HepG2 (cell line): ENCODE measurements around the gene SMOC1. TPM values are rescaled to one million over a fixed set of nuclear protein-coding genes. Genes with fewer than 3 reads are reported as not detected.

Experiments
- CBX1 ChIP-seq: IDR thresholded peaks from one replicate; pipeline ENCODE4 v1.6.1; 2016; ENCODE audit warnings: antibody characterized with exemption, low read depth
- FOXM1 ChIP-seq: sonication (generic); formaldehyde crosslinking; IDR thresholded peaks from 2 replicates; pipeline ENCODE4 v1.5.0; 2020; ENCODE audit warnings: missing genetic modification reagents
- FOXP1 ChIP-seq, 2 experiments: fragments of 450-650 bp in 1 of 2; IDR thresholded peaks; 2 replicates each; pipeline ENCODE4 v1.6.1; 2017 to 2018; ENCODE audit warnings: antibody characterized with exemption in 1 of 2
- GFI1 ChIP-seq: sonication (generic); formaldehyde crosslinking; IDR thresholded peaks from 2 replicates; pipeline ENCODE4 v1.5.0; 2020; ENCODE audit warnings: missing genetic modification reagents, mild to moderate bottlenecking, borderline replicate concordance
- HOXA3 ChIP-seq: sonication (generic); formaldehyde crosslinking; IDR thresholded peaks from 2 replicates; pipeline ENCODE4 v1.5.0; 2020; ENCODE audit warnings: missing genetic modification reagents
- ISL2 ChIP-seq: sonication (generic); formaldehyde crosslinking; IDR thresholded peaks from 2 replicates; pipeline ENCODE4 v1.5.0; 2020; ENCODE audit warnings: missing genetic modification reagents
- SMC3 ChIP-seq: IDR thresholded peaks from 2 replicates; pipeline ENCODE4 v1.6.1; 2011; ENCODE audit warnings: low read length, improper control_type of control experiment
- TAF1 ChIP-seq: sonication (generic); formaldehyde crosslinking; IDR thresholded peaks from 2 replicates; pipeline ENCODE4 v1.4.0; 2020; ENCODE audit warnings: missing genetic modification reagents
- ZKSCAN8 ChIP-seq: IDR thresholded peaks from 2 replicates; pipeline ENCODE4 v1.6.1; 2016; ENCODE audit warnings: borderline replicate concordance, missing genetic modification reagents, missing compliant biosample characterization
- ZNF260 ChIP-seq: sonication (generic); formaldehyde crosslinking; IDR thresholded peaks from 2 replicates; pipeline ENCODE4 v1.4.0; 2020; ENCODE audit warnings: missing genetic modification reagents, low read depth, mild to moderate bottlenecking, borderline replicate concordance
- ZNF318 ChIP-seq: sonication (generic); formaldehyde crosslinking; IDR thresholded peaks from 2 replicates; pipeline ENCODE4 v1.4.0; 2020; ENCODE audit warnings: mild to moderate bottlenecking, missing genetic modification reagents
- ZNF451 ChIP-seq: sonication (generic); formaldehyde crosslinking; IDR thresholded peaks from 2 replicates; pipeline ENCODE4 v1.5.0; 2020; ENCODE audit warnings: mild to moderate bottlenecking, missing genetic modification reagents
- ZSCAN9 ChIP-seq: IDR thresholded peaks from 2 replicates; pipeline ENCODE4 v1.6.1; 2016; ENCODE audit warnings: borderline replicate concordance
- polyA plus RNA-seq, 8 experiments: library from polyadenylated mRNA; depleted of rRNA in 3 of 8; stranded (reverse) in 7 of 8; unstranded in 1 of 8; fragments of >200 nt; fragmentation: Illumina TruSeq in 4 of 8; extraction: Trizol in 4 of 8; gene quantifications; 2 replicates each; pipeline versions ENCODE4 v1.2.1 to v1.2.3, GENCODE V29; 2011 to 2016; ENCODE audit warnings: low read depth in 4 of 8, missing spikeins in 1 of 8, mixed read lengths in 1 of 8; ENCODE audit not compliant: insufficient read depth in 1 of 8
- total RNA-seq, 5 experiments: library from RNA; depleted of rRNA; stranded (reverse); fragments of >200 nt; fragmentation: Illumina TruSeq; extraction: Trizol; gene quantifications; 2 replicates each; pipeline ENCODE4 v1.2.3, GENCODE V29; 2016; ENCODE audit warnings: low read depth in 1 of 5
- TF ChIP-seq, protein P1 (sequence below): sonication (generic); formaldehyde crosslinking; IDR thresholded peaks from 2 replicates; pipeline ENCODE4 v1.4.0; 2020; ENCODE audit warnings: mild to moderate bottlenecking, missing genetic modification reagents, borderline replicate concordance

Gene SMOC1
- total and polyA plus RNA-seq, 2 of the 13 experiments (the other 11 are each of a cell fraction or from before 2014, with no cell fraction given) = 17.8 to 35.6 TPM

GRCh38 chr14:69887740-69888657, 8.8 kb downstream of the SMOC1 start (continued):
- TF ChIP-seq ZNF260 (no peak), SMC3 (peak; percentile 33; the same call in 1 of the 2 replicates), ZKSCAN8 (CRISPR knock-in tag) (peak; percentile 60; the same call in 1 of the 2 replicates), FOXM1 (CRISPR knock-in tag) (no peak), FOXP1 (IDR thresholded peaks at IDR 0.05) (no peak), FOXP1 (CRISPR knock-in tag; IDR thresholded peaks at IDR 0.05) (peak; percentile 75), TAF1 (peak; percentile 20; the same call in 1 of the 2 replicates), ZNF318 (CRISPR knock-in tag) (0 out of 2 replicates have a peak, but pooled peaks have one; percentile 66), HOXA3 (CRISPR knock-in tag) (peak; percentile 75; the same call in 1 of the 2 replicates), ZNF451 (CRISPR knock-in tag) (peak; percentile 73; the same call in 1 of the 2 replicates), ZSCAN9 (CRISPR knock-in tag) (0 out of 2 replicates have a peak, but pooled peaks have one; percentile 22), CBX1 (no peak), ISL2 (CRISPR knock-in tag) (peak; percentile 77), GFI1 (CRISPR knock-in tag) (peak; percentile 92)
- TF ChIP-seq, protein P1, sequence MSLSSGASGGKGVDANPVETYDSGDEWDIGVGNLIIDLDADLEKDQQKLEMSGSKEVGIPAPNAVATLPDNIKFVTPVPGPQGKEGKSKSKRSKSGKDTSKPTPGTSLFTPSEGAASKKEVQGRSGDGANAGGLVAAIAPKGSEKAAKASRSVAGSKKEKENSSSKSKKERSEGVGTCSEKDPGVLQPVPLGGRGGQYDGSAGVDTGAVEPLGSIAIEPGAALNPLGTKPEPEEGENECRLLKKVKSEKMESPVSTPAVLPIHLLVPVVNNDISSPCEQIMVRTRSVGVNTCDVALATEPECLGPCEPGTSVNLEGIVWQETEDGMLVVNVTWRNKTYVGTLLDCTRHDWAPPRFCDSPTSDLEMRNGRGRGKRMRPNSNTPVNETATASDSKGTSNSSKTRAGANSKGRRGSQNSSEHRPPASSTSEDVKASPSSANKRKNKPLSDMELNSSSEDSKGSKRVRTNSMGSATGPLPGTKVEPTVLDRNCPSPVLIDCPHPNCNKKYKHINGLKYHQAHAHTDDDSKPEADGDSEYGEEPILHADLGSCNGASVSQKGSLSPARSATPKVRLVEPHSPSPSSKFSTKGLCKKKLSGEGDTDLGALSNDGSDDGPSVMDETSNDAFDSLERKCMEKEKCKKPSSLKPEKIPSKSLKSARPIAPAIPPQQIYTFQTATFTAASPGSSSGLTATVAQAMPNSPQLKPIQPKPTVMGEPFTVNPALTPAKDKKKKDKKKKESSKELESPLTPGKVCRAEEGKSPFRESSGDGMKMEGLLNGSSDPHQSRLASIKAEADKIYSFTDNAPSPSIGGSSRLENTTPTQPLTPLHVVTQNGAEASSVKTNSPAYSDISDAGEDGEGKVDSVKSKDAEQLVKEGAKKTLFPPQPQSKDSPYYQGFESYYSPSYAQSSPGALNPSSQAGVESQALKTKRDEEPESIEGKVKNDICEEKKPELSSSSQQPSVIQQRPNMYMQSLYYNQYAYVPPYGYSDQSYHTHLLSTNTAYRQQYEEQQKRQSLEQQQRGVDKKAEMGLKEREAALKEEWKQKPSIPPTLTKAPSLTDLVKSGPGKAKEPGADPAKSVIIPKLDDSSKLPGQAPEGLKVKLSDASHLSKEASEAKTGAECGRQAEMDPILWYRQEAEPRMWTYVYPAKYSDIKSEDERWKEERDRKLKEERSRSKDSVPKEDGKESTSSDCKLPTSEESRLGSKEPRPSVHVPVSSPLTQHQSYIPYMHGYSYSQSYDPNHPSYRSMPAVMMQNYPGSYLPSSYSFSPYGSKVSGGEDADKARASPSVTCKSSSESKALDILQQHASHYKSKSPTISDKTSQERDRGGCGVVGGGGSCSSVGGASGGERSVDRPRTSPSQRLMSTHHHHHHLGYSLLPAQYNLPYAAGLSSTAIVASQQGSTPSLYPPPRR (CRISPR knock-in tag) = peak; percentile 87
